A549 (cell line): ENCODE results near the gene SUGCT.

Source experiments
- CHD2 ChIP-seq: fragments of 150-350 bp; IDR thresholded peaks from 2 replicates; pipeline ENCODE4 v1.6.1; 2014; ENCODE audit warnings: low read length; ENCODE audit not compliant: partially characterized antibody
- CTCF ChIP-seq: fragments of >200 bp; sonication (Bioruptor Twin); formaldehyde crosslinking; IDR thresholded peaks from 3 replicates; pipeline ENCODE4 v1.5.1; 2016
- EP300 ChIP-seq, 2 experiments: fragments of >200 bp; sonication (Bioruptor Twin); formaldehyde crosslinking; IDR thresholded peaks; 2 replicates in 1 of 2; 3 replicates in 1 of 2; pipeline ENCODE4 v1.6.1; 2016 to 2017
- ESRRA ChIP-seq: fragments of 150-350 bp; IDR thresholded peaks from 2 replicates; pipeline ENCODE4 v1.6.1; 2014; ENCODE audit warnings: mild to moderate bottlenecking, low read length, borderline replicate concordance
- HDAC2 ChIP-seq: fragments of 200-600 bp; sonication (generic); IDR thresholded peaks from 2 replicates; pipeline ENCODE4 v1.6.1; 2016
- HOXB5 ChIP-seq: fragments of 250-450 bp; sonication (Bioruptor Pico); IDR thresholded peaks from 2 replicates; pipeline ENCODE4 v1.5.0; 2020; ENCODE audit warnings: mild to moderate bottlenecking, moderate library complexity
- JUN ChIP-seq, 2 experiments: fragments of >200 bp; sonication (Bioruptor Twin); formaldehyde crosslinking; IDR thresholded peaks; 2 replicates in 1 of 2; 3 replicates in 1 of 2; pipeline ENCODE4 v1.6.1; 2016 to 2017
- JUNB ChIP-seq: fragments of >200 bp; sonication (Bioruptor Twin); formaldehyde crosslinking; IDR thresholded peaks from 2 replicates; pipeline ENCODE4 v1.6.1; 2016
- KDM1A ChIP-seq: fragments of 200-600 bp; sonication (generic); IDR thresholded peaks from 2 replicates; pipeline ENCODE4 v1.6.1; 2016; ENCODE audit warnings: low read depth, mild to moderate bottlenecking
- KDM5A ChIP-seq: fragments of 200-600 bp; sonication (generic); IDR thresholded peaks from 2 replicates; pipeline ENCODE4 v1.6.1; 2016; ENCODE audit warnings: antibody characterized with exemption, mild to moderate bottlenecking
- MAX ChIP-seq: IDR thresholded peaks from 2 replicates; pipeline ENCODE4 v1.6.1; 2012
- POLR2A ChIP-seq: IDR thresholded peaks from 2 replicates; pipeline ENCODE4 v1.6.1; 2012; ENCODE audit warnings: mild to moderate bottlenecking, low read length
- TFCP2L1 ChIP-seq: fragments of 250-450 bp; sonication (Bioruptor Pico); IDR thresholded peaks from 2 replicates; pipeline ENCODE4 v1.5.0; 2021; ENCODE audit warnings: mild to moderate bottlenecking

- TF ChIP-seq POLR2A, result no peak
- no peak for TF ChIP-seq CTCF
- no peak for TF ChIP-seq MAX
- TF ChIP-seq JUNB, result no peak
- no peak for TF ChIP-seq KDM1A
- no peak for TF ChIP-seq ESRRA
- no peak for TF ChIP-seq HDAC2
- TF ChIP-seq TFCP2L1 (CRISPR knock-in tag), result no peak
- TF ChIP-seq JUN (IDR thresholded peaks at IDR 0.05), result no peak
- TF ChIP-seq KDM5A, result no peak
- no peak for TF ChIP-seq HOXB5 (CRISPR knock-in tag)
- no peak for TF ChIP-seq EP300 (IDR thresholded peaks at IDR 0.05)
- TF ChIP-seq CHD2, result no peak
Observed at GRCh38 chr7:40298421-40298820, 163.6 kb downstream of the SUGCT start.
